Measurements from ENCODE around the gene CIRBP. TPM values are rescaled to one million over a fixed set of nuclear protein-coding genes. Genes with fewer than 3 reads are reported as not detected.

Gene CIRBP
- total and polyA plus RNA-seq, 2 of the 13 experiments (the other 11 are each of a cell fraction or from before 2014, with no cell fraction given), result 133 to 140 TPM

- TF ChIP-seq, protein P1, sequence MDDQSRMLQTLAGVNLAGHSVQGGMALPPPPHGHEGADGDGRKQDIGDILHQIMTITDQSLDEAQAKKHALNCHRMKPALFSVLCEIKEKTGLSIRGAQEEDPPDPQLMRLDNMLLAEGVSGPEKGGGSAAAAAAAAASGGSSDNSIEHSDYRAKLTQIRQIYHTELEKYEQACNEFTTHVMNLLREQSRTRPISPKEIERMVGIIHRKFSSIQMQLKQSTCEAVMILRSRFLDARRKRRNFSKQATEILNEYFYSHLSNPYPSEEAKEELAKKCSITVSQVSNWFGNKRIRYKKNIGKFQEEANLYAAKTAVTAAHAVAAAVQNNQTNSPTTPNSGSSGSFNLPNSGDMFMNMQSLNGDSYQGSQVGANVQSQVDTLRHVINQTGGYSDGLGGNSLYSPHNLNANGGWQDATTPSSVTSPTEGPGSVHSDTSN (CRISPR knock-in tag; IDR thresholded peaks at IDR 0.05; ENCODE audit: borderline replicate concordance), result no peak
- no peak for TF ChIP-seq ZNF17 (CRISPR knock-in tag; IDR thresholded peaks at IDR 0.05)
- TF ChIP-seq WIZ (CRISPR knock-in tag; IDR thresholded peaks at IDR 0.05), result no peak
- TF ChIP-seq, protein P2, sequence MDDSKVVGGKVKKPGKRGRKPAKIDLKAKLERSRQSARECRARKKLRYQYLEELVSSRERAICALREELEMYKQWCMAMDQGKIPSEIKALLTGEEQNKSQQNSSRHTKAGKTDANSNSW (CRISPR knock-in tag; IDR thresholded peaks at IDR 0.05; ENCODE audit: borderline replicate concordance), result no peak
- TF ChIP-seq ZNF556 (CRISPR knock-in tag; IDR thresholded peaks at IDR 0.05; ENCODE audit: borderline replicate concordance), result 0 out of 2 replicates have a peak, but pooled peaks have one; percentile 16
- peak; percentile 33; the same call in 1 of the 2 replicates for TF ChIP-seq THAP11 (CRISPR knock-in tag; IDR thresholded peaks at IDR 0.05)
- no peak for TF ChIP-seq TEAD2 (CRISPR knock-in tag; IDR thresholded peaks at IDR 0.05)
- TF ChIP-seq RXRA (CRISPR knock-in tag; IDR thresholded peaks at IDR 0.05), result no peak; the same call in 1 of the 2 replicates
- no peak for TF ChIP-seq HIVEP1 (CRISPR knock-in tag; IDR thresholded peaks at IDR 0.05)
- 0 out of 2 replicates have a peak, but pooled peaks have one; percentile 10 for TF ChIP-seq KDM2A (CRISPR knock-in tag; IDR thresholded peaks at IDR 0.05; ENCODE audit: borderline replicate concordance, low read depth)
- TF ChIP-seq FOSL2 (CRISPR knock-in tag; IDR thresholded peaks at IDR 0.05), result no peak
- TF ChIP-seq ZNF557 (CRISPR knock-in tag; IDR thresholded peaks at IDR 0.05), result 0 out of 2 replicates have a peak, but pooled peaks have one; percentile 59
- no peak for TF ChIP-seq MIXL1 (CRISPR knock-in tag; IDR thresholded peaks at IDR 0.05)
- TF ChIP-seq, protein P3, sequence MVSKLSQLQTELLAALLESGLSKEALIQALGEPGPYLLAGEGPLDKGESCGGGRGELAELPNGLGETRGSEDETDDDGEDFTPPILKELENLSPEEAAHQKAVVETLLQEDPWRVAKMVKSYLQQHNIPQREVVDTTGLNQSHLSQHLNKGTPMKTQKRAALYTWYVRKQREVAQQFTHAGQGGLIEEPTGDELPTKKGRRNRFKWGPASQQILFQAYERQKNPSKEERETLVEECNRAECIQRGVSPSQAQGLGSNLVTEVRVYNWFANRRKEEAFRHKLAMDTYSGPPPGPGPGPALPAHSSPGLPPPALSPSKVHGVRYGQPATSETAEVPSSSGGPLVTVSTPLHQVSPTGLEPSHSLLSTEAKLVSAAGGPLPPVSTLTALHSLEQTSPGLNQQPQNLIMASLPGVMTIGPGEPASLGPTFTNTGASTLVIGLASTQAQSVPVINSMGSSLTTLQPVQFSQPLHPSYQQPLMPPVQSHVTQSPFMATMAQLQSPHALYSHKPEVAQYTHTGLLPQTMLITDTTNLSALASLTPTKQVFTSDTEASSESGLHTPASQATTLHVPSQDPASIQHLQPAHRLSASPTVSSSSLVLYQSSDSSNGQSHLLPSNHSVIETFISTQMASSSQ (IDR thresholded peaks at IDR 0.05; ENCODE audit: low read depth), result no peak
- TF ChIP-seq, protein P3 (CRISPR knock-in tag; IDR thresholded peaks at IDR 0.05; ENCODE audit: borderline replicate concordance), result peak; percentile 20; the same call in 1 of the 2 replicates
- TF ChIP-seq MYNN (CRISPR knock-in tag; IDR thresholded peaks at IDR 0.05; ENCODE audit: low read depth), result no peak
- no peak for TF ChIP-seq NONO (IDR thresholded peaks at IDR 0.05)
- no peak for TF ChIP-seq NONO (CRISPR knock-in tag; conservative IDR thresholded peaks at IDR 0.05)
- TF ChIP-seq ZNF143 (CRISPR knock-in tag; IDR thresholded peaks at IDR 0.05), result no peak
- TF ChIP-seq ZNF747 (CRISPR knock-in tag; IDR thresholded peaks at IDR 0.05; ENCODE audit: borderline replicate concordance), result no peak
- no peak for TF ChIP-seq ZNF83 (CRISPR knock-in tag; IDR thresholded peaks at IDR 0.05; ENCODE audit: borderline replicate concordance)
- no peak for TF ChIP-seq ZNF782 (CRISPR knock-in tag; IDR thresholded peaks at IDR 0.05; ENCODE audit: borderline replicate concordance)
- TF ChIP-seq RBM22 (optimal IDR thresholded peaks at IDR 0.05; ENCODE audit: low read length), result no peak
- no peak for TF ChIP-seq CHCHD3 (CRISPR knock-in tag; IDR thresholded peaks at IDR 0.05)
- peak; percentile 45 for TF ChIP-seq ZBTB7B (CRISPR knock-in tag; IDR thresholded peaks at IDR 0.05)
Measured at GRCh38 chr19:1249298-1249989, 19.7 kb upstream of the CIRBP start (continued).

All from HepG2 (cell line).